Retinal pigment epithelial cell (primary cell): ENCODE measurements around the gene SMIM31.

ENCODE experiments used
- DNase-seq: peaks from one replicate; pipeline ENCODE4 v3.0.0-alpha.2; 2010; ENCODE audit warnings: low read depth
- H3K4me3 ChIP-seq: 2 replicates; pipeline ENCODE4 v1.5.1; 2011; ENCODE audit warnings: mild to moderate bottlenecking, low read length, control low read depth, moderate library complexity
- CTCF ChIP-seq: conservative IDR thresholded peaks from 2 replicates; pipeline ENCODE4 v1.5.1; 2011; ENCODE audit warnings: low read depth, low read length, control low read depth, inconsistent platforms

The SMIM31 gene

GRCh38 chr4:164734484-164734883 is 19.4 kb upstream of the SMIM31 start:
- no peak overlapping the region for H3K4me3 ChIP-seq
- TF ChIP-seq CTCF: no peak
- no peak for DNase-seq

DNA sequence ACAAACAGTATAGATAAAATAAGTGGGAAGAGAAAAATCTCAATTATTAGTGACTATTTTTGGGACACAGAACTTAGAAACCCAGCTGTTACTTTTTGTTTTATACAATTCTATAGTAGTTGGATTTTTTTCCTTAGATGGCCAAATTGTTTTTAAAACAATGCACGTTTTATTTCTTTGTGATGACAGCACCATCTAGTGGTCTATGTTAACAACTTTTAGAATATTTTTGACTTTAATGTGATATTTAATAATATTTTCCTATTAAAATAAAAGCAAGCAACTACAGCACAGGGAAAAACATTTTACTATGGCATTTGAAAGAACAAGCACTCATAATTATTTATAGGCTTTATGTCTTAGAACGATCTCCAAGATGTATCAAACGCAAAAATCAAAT is 5.6 kb upstream of the SMIM31 start:
- peak; percentile 4 for DNase-seq
- H3K4me3 ChIP-seq: no peak overlapping the region
- TF ChIP-seq CTCF: peak; percentile 25

DNA sequence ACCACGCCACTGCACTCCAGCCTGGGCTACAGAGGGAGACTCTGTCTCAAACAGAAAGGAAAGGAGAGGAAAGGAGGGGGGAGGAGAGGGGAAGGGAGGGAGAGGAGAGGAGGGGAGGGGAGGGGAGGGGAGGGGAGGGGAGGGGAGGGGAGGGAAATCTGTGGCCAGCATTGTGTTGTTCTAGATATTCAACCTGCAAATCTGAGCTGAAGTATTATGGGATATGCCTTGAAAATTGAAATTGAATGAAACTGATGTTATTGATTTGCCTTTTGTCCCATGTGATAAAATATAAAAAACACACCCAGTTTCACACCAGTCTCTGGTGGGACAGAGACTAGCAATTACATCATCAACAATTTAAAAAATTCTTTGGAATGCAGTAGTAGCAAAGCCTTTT is 1.5 kb downstream of the SMIM31 start:
- DNase-seq: no peak
- no peak for TF ChIP-seq CTCF
- no peak overlapping the region for H3K4me3 ChIP-seq

DNA sequence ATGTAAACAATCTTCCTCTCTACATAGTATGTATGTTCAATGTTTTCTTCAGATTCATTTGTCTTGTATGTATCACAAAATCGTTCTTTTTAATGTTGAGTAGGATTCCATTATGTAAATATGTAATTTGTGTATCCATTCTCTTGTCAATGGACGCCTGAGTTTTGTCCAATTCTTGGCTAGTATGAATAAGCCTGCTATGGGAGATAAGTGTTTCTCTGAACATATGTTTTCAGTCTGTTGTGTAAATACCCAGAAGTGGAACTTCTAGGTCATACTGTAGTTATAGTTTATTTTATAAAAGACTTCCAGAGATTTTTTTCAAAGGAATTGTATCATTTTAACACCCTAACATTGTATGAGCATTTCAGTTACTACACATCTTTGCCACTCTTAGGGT is 2.8 kb downstream of the SMIM31 start:
- no peak overlapping the region for H3K4me3 ChIP-seq
- DNase-seq: no peak
- TF ChIP-seq CTCF: no peak

DNA sequence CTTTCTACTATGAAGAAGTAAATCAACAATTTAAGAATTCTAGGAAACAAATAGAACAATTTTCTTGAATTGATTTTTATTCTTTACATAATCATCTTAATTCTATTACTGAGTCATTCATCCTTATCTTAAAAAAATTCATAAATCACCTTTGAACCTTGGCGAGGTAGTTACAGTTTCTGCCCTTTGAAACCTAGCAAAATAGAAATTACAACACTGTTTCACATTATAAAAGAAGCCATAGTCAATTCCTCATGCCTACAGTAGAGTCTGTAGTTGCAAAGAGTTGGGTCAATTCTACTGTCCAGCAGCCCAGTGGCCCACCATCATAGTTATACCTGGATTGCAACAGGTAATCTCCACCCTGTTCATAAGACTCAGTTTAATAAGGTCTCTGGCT is 7.3 kb downstream of the SMIM31 start:
- TF ChIP-seq CTCF: no peak
- no peak overlapping the region for H3K4me3 ChIP-seq
- DNase-seq: no peak

DNA sequence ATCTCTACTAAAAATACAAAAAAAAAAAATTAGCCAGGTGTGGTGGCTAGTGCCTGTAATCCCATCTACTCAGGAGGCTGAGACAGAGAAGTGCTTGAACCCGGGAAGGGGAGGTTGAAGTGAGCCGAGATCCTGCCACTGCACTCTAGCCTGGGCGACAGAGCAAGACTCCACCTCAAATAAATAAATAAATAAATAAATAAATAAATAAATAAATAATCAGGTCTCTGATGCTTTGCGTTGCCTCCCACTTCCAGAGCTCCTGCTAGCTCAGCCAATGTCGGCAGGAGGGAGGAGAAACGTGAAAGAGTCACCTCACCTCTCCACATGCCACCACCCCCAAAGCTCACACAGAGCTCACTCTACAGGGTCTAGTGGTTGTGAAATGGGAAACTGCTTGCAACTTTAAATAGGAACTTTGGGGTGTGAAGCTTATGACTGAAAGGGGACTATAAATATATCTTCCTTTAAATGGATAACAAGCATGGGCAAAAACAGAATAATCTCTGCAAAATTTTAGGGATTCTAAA is 7.9 kb downstream of the SMIM31 start:
- DNase-seq: no peak
- no peak for TF ChIP-seq CTCF
- H3K4me3 ChIP-seq: no peak overlapping the region

- H3K4me3 ChIP-seq: no peak overlapping the region
- no peak for DNase-seq
- no peak for TF ChIP-seq CTCF
Observed at GRCh38 chr4:164765096-164765495, 11.2 kb downstream of the SMIM31 start.
